Parathyroid adenoma (tissue), 2 donors: ENCODE results near the gene EPHA1.
"Not testable (repeated sequence)": the region's sequence is repeated elsewhere in the genome, so short reads cannot be mapped to it uniquely, and the experiment has no call there.

Experiments
- H2AFZ ChIP-seq: fragments of 300-600 bp; sonication (generic); one replicate; pipeline ENCODE4 v1.7.0; 2017; ENCODE audit warnings: antibody characterized with exemption, mild to moderate bottlenecking
- H3K27ac ChIP-seq: fragments of 300-600 bp; sonication (generic); one replicate; pipeline ENCODE4 v1.7.0; 2017
- H3K27me3 ChIP-seq: fragments of 300-600 bp; sonication (generic); one replicate; pipeline ENCODE4 v1.7.0; 2017; ENCODE audit warnings: low read length; ENCODE audit not compliant: control insufficient read depth, insufficient read depth
- H3K36me3 ChIP-seq: fragments of 300-600 bp; sonication (generic); one replicate; pipeline ENCODE4 v1.7.0; 2017; ENCODE audit warnings: low read length; ENCODE audit not compliant: control insufficient read depth, insufficient read depth
- H3K4me1 ChIP-seq: fragments of 300-600 bp; sonication (generic); one replicate; pipeline ENCODE4 v1.7.0; 2017; ENCODE audit warnings: control low read depth
- H3K4me2 ChIP-seq: fragments of 300-600 bp; sonication (generic); one replicate; pipeline ENCODE4 v1.7.0; 2017; ENCODE audit warnings: low read length
- H3K4me3 ChIP-seq: fragments of 300-600 bp; sonication (generic); one replicate; pipeline ENCODE4 v1.7.0; 2017; ENCODE audit warnings: low read depth, low read length
- H3K79me2 ChIP-seq: fragments of 300-600 bp; sonication (generic); one replicate; pipeline ENCODE4 v1.7.0; 2017; ENCODE audit warnings: control low read depth
- H3K9ac ChIP-seq: fragments of 300-600 bp; sonication (generic); one replicate; pipeline ENCODE4 v1.7.0; 2017; ENCODE audit warnings: mild to moderate bottlenecking
- H3K9me3 ChIP-seq: fragments of 300-600 bp; sonication (generic); one replicate; pipeline ENCODE4 v1.7.0; 2017; ENCODE audit warnings: low read length; ENCODE audit not compliant: control insufficient read depth
- CTCF ChIP-seq: fragments of 300-600 bp; sonication (generic); IDR thresholded peaks from one replicate; pipeline ENCODE4 v1.7.0; 2017; ENCODE audit warnings: antibody characterized with exemption, mild to moderate bottlenecking
- donor health status: primary hyperparathyroidism.

The EPHA1 gene

GRCh38 chr7:143426479-143427142, 18.0 kb upstream of the EPHA1 start:
- no peak overlapping the region for H3K4me3 ChIP-seq
- H3K36me3 ChIP-seq: no peaks in the 10 kb centered on the region
- no peak overlapping the region for H3K27ac ChIP-seq
- H3K9ac ChIP-seq: no peak overlapping the region
- no peak overlapping the region for H3K4me2 ChIP-seq
- no peak for TF ChIP-seq CTCF
- no peaks in the 10 kb centered on the region for H3K4me1 ChIP-seq
- H3K9me3 ChIP-seq: no peaks in the 10 kb centered on the region
- peak overlapping the region; percentile 63 for H2AFZ ChIP-seq
- H3K79me2 ChIP-seq: no peaks in the 10 kb centered on the region
- no peaks in the 10 kb centered on the region for H3K27me3 ChIP-seq

GRCh38 chr7:143424476-143424875, 15.8 kb upstream of the EPHA1 start:
- not testable (repeated sequence) for H3K79me2 ChIP-seq, H3K27ac ChIP-seq, H3K36me3 ChIP-seq, H3K9ac ChIP-seq, H3K9me3 ChIP-seq, H3K4me1 ChIP-seq, H3K4me3 ChIP-seq, H2AFZ ChIP-seq, H3K27me3 ChIP-seq, H3K4me2 ChIP-seq

- Histone ChIP-seq H3K79me2 (no peaks in the 10 kb centered on the region), H3K4me1 (peaks cover 10% of the 10 kb centered on the region), H3K9ac (no peak overlapping the region), H2AFZ (no peak overlapping the region), H3K36me3 (no peaks in the 10 kb centered on the region), H3K4me3 (no peak overlapping the region), H3K9me3 (no peaks in the 10 kb centered on the region), H3K4me2 (no peak overlapping the region), H3K27ac (no peak overlapping the region), H3K27me3 (no peaks in the 10 kb centered on the region)
- no peak for TF ChIP-seq CTCF
Observed at GRCh38 chr7:143422033-143422432, 13.4 kb upstream of the EPHA1 start.

- not testable (repeated sequence) for H3K27me3 ChIP-seq, H3K36me3 ChIP-seq, H3K79me2 ChIP-seq
Observed at GRCh38 chr7:143420624-143421023, 12.0 kb upstream of the EPHA1 start.

GRCh38 chr7:143419880-143420279, 11.2 kb upstream of the EPHA1 start:
- H3K27ac ChIP-seq: no peak overlapping the region

More at GRCh38 chr7:143420624-143421023, 12.0 kb upstream of the EPHA1 start:
- H3K4me2 ChIP-seq, H3K9me3 ChIP-seq, H3K4me3 ChIP-seq, H2AFZ ChIP-seq, H3K27ac ChIP-seq, H3K9ac ChIP-seq: not testable (repeated sequence)
- H3K4me1 ChIP-seq: peaks cover 10% of the 10 kb centered on the region

More at GRCh38 chr7:143419880-143420279, 11.2 kb upstream of the EPHA1 start:
- H2AFZ ChIP-seq: peak overlapping the region; percentile 10
- TF ChIP-seq CTCF: no peak
- no peak overlapping the region for H3K9ac ChIP-seq
- H3K4me1 ChIP-seq: peaks cover 10% of the 10 kb centered on the region
- no peaks in the 10 kb centered on the region for H3K27me3 ChIP-seq
- no peaks in the 10 kb centered on the region for H3K79me2 ChIP-seq
- no peaks in the 10 kb centered on the region for H3K9me3 ChIP-seq
- H3K36me3 ChIP-seq: no peaks in the 10 kb centered on the region
- no peak overlapping the region for H3K4me3 ChIP-seq
- peak overlapping the region; percentile 4 for H3K4me2 ChIP-seq
